T-cell (primary cell): Measurements from ENCODE around the gene SAMD4B. TPM values are rescaled to one million over a fixed set of nuclear protein-coding genes. Genes with fewer than 3 reads are reported as not detected.

Experiments used
- ATAC-seq, 4 experiments: fragments of 200-7000 bp in 3 of 4; fragments of 150-1000 bp in 1 of 4; cut with Tn5 transposase; replicated peaks in 1 of 4; 1 replicate in 3 of 4; 2 replicates in 1 of 4; pipeline ENCODE4 v1.10.0; 2021; ENCODE audit warnings: moderate library complexity in 3 of 4, mild to moderate bottlenecking in 2 of 4, moderate number of reproducible peaks in 1 of 4
- CTCF ChIA-PET, 2 donors: fragments of 300-600 bp; sonication (Branson Sonifier 250); formaldehyde crosslinking; loops; one replicate each; lab custom pipeline; 2022; ENCODE audit warnings: antibody characterized with exemption in 2 of 2; lab: Charles Lee
- POLR2A ChIA-PET, 2 donors: fragments of 300-600 bp; sonication (Branson Sonifier 250); formaldehyde crosslinking; loops; one replicate each; lab custom pipeline; 2022; ENCODE audit warnings: antibody characterized with exemption in 2 of 2; lab: Charles Lee
- DNase-seq, 35 experiments: peaks; one replicate each; pipeline versions ENCODE4 v3.0.0 to v3.0.0-alpha.2; 2013 to 2023
- H3K27ac ChIP-seq: one replicate; pipeline ENCODE4 v1.5.1; 2013; ENCODE audit warnings: low read length
- H3K27me3 ChIP-seq, 2 experiments: replicated peaks in 1 of 2; 1 replicate in 1 of 2; 2 replicates in 1 of 2; pipeline versions ENCODE4 v1.6.1 to v1.7.0; 2013; ENCODE audit warnings: low read length in 1 of 2, mixed read lengths in 1 of 2; ENCODE audit not compliant: control insufficient read depth in 2 of 2, insufficient read depth in 2 of 2; ENCODE audit errors: extremely low read depth in 1 of 2
- H3K36me3 ChIP-seq, 2 donors: 1 replicate in 1 of 2; 2 replicates in 1 of 2; pipeline versions ENCODE4 v1.6.1 to v1.7.0; 2013; ENCODE audit warnings: low read length in 1 of 2; ENCODE audit not compliant: control insufficient read depth in 2 of 2, insufficient read depth in 1 of 2; ENCODE audit errors: extremely low read depth in 1 of 2
- H3K4me1 ChIP-seq, 2 experiments: 1 replicate in 1 of 2; 2 replicates in 1 of 2; pipeline versions ENCODE4 v1.6.1 to v1.7.0; 2013; ENCODE audit warnings: low read length in 2 of 2, mixed read lengths in 1 of 2; ENCODE audit not compliant: insufficient read depth in 2 of 2, control insufficient read depth in 1 of 2; ENCODE audit errors: extremely low read depth in 1 of 2
- H3K4me3 ChIP-seq, 2 donors: 1 replicate in 1 of 2; 2 replicates in 1 of 2; pipeline versions ENCODE4 v1.5.1 to v1.7.0; 2013; ENCODE audit warnings: mild to moderate bottlenecking in 2 of 2, low read length in 1 of 2, moderate library complexity in 1 of 2; ENCODE audit not compliant: control insufficient read depth in 1 of 2; ENCODE audit errors: extremely low read depth in 1 of 2
- H3K9me3 ChIP-seq: 2 replicates; pipeline ENCODE4 v1.7.0; 2013
- H3K27ac Mint-ChIP-seq, 2 donors: one replicate each; pipeline ENCODE4 v1.8.0; 2020 to 2021; ENCODE audit warnings: mild to moderate bottlenecking in 2 of 2, mixed read lengths in 2 of 2
- H3K27me3 Mint-ChIP-seq, 2 donors: one replicate each; pipeline ENCODE4 v1.8.0; 2021 to 2022; ENCODE audit warnings: mixed read lengths in 2 of 2
- H3K36me3 Mint-ChIP-seq: one replicate; pipeline ENCODE4 v1.8.0; 2021; ENCODE audit warnings: mixed read lengths
- H3K4me1 Mint-ChIP-seq, 3 donors: one replicate each; pipeline ENCODE4 v1.8.0; 2020 to 2022; ENCODE audit warnings: mixed read lengths in 3 of 3, mild to moderate bottlenecking in 1 of 3
- H3K4me3 Mint-ChIP-seq, 3 donors: one replicate each; pipeline ENCODE4 v1.8.0; 2020 to 2022; ENCODE audit warnings: mild to moderate bottlenecking in 3 of 3, mixed read lengths in 3 of 3, moderate library complexity in 3 of 3
- H3K9me3 Mint-ChIP-seq, 3 donors: one replicate each; pipeline ENCODE4 v1.8.0; 2020 to 2022; ENCODE audit warnings: mixed read lengths in 3 of 3
- WGBS: methylation state at CpG from one replicate; pipeline ENCODE4 v1.1.5; 2013; ENCODE audit warnings: missing lambda C conversion rate; ENCODE audit not compliant: insufficient coverage; 5-methylcytosine and 5-hydroxymethylcytosine counted together
- total RNA-seq, 35 experiments: library from RNA in 6 of 35; stranded (reverse) in 6 of 35; fragments of 120-200 nt in 1 of 35; gene quantifications; one replicate each; pipeline versions ENCODE4 v1.2.1 to v1.2.4 and lab custom pipeline; 2013 to 2026

SAMD4B gene
- total RNA-seq, 5 donors from 2014 or later (not counting 1 experiment from before 2014, with no cell fraction given), result 59.4 to 72.3 (median 62.0) TPM

DNA sequence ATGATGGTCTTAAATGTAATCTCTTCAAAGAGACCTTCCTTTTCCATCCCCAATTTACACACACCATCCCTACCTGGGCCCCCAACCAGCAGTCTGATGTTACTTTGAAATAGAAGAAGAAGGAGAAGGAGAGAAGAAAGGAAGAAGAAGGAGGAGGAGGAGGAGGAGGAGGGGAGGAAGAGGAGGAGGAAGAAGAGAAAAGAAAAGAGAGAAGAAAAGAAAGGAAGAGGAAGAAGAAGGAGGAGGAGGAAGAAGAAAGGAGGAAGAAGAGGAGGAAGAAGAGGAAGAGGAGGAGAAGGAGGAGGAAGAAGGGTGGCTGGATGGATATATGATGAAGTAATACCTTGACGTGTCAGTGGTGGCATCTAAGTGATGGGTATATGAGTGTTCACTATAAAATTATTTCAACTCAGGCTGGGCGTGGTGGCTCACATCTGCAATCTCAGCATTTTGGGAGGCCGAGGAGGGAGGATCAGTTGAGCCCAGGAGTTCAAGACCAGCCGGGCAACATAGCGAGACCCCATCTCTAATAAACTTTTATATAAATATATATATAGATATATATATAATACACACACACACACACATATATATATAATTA lies 17.9 kb upstream of the SAMD4B start:
- ChIA-PET CTCF (no interaction called here), POLR2A (no interaction called here)
- DNase-seq (no peak), ATAC-seq (no peak)
- peaks cover 37 to 49% (median 43%) of the 10 kb centered on the region in 3 donors for H3K4me1 Mint-ChIP-seq
- no peak overlapping the region for H3K4me3 ChIP-seq
- H3K27me3 Mint-ChIP-seq, result no peaks in the 10 kb centered on the region
- peak overlapping the region; percentile 8 to 16 for H3K27ac Mint-ChIP-seq
- no CpG with 5 or more reads among the region's 5 CpGs for WGBS
- H3K36me3 Mint-ChIP-seq, result peaks cover 11% of the 10 kb centered on the region
- no peak overlapping the region for H3K27ac ChIP-seq
- peaks cover 0 to 2% of the 10 kb centered on the region in 2 experiments for H3K27me3 ChIP-seq
- peaks cover 0 to 34% of the 10 kb centered on the region in 2 donors for H3K36me3 ChIP-seq
- H3K4me1 ChIP-seq, result peaks cover 4 to 39% of the 10 kb centered on the region in 2 experiments
- no peaks in the 10 kb centered on the region for H3K9me3 Mint-ChIP-seq
- H3K9me3 ChIP-seq, result no peaks in the 10 kb centered on the region
- no peak overlapping the region for H3K4me3 Mint-ChIP-seq

DNA sequence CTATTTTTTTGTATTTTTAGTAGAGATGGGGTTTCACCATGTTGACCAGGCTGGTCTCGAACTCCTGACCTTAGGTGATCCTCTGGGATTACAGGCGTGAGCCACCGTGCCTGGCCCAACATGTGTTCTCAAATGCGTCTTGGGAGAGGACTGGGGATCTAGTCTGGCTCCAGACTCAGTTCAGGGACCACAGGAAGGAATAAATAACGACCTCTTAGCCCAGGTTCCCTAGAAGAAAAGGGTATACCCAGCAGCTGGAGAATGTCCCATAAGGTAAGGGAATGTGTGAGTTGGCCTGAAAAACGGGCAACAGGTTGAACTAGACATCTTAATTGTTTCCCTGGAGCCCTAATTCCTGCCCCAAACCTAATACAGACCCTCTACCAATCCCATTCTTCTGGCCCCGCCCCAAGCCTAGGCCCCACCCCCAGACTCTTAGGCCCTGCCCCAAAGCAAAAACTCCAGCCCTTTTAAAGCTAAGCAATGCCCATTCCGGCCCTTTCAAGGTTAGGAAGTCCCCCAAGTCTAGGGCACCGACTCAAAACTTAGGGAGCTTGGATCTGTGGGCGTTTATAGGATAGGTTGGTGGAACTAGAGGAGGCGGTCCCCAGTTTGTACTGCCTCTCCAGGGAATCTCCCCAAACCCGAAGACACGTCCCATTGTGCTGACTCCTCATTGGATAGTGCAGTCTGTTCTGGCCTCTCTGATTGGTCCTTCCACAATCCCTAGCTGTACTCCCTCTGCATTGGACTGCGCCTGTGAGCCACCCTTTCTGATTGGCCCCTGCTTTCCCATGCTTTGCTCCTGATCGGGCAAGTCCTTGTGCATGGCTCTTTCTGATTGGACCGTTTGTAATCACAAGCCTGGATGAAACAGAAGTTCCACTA lies 16.2 kb upstream of the SAMD4B start:
- no peak overlapping the region for H3K27ac ChIP-seq
- 92% methylated on average over 8 of the region's 16 CpGs for WGBS
- no peak overlapping the region for H3K4me3 ChIP-seq
- POLR2A ChIA-PET, result no interaction called here
- Mint-ChIP-seq H3K4me3 (no peak overlapping the region), H3K27me3 (no peaks in the 10 kb centered on the region), H3K4me1 (peaks cover 43 to 53% (median 50%) of the 10 kb centered on the region in 3 donors), H3K9me3 (no peaks in the 10 kb centered on the region), H3K36me3 (peaks cover 14% of the 10 kb centered on the region), H3K27ac (peak overlapping the region in 1 of 2 donors; percentile 61)
- H3K27me3 ChIP-seq, result no peaks in the 10 kb centered on the region
- CTCF ChIA-PET, result interaction anchor here (0.6 to 0.7 kb wide), 2 partner anchors 204 to 211 kb away, joined by 3 read pairs; no protein-coding TSS in a partner anchor
- DNase-seq, result peak in 4 of 35 experiments; percentile 18 to 41 (median 28)
- peaks cover 3 to 49% of the 10 kb centered on the region in 2 donors for H3K36me3 ChIP-seq
- peaks cover 7 to 44% of the 10 kb centered on the region in 2 experiments for H3K4me1 ChIP-seq
- H3K9me3 ChIP-seq, result no peaks in the 10 kb centered on the region
- ATAC-seq, result peak in 1 of 4 experiments; percentile 64

DNA sequence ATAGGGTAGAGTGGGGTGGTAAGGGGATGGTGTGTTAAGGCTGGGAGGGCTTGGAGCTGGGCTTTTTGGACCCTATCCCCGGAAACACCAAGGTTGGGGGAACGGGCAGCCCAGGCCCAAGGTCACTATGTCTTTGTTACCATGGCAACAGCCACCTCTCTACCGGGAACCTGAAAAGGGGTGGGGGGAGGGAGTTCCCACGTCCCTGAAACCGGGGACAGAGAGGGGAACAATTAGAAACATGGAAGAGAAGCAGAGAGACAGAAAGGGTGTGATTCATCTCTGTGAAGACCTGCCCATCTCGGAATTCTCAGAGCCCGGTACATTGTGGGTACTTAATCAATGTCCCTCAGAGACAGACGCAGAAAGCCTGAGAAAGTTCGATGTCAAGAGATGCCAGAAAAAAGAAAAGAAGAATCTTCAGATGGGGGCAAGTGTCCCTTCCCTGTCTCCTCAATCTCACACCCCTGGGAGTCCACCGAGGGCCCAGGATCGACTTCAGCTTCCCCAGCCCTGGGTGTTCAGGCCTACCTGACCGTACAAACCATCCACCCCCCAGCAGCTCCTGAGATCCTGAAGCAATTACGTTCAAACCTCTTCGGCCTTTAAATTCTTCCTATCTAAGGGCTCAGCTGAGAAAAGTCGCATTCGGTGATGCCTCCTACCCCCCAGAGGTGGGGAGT lies 14.7 kb upstream of the SAMD4B start:
- no peaks in the 10 kb centered on the region for H3K9me3 ChIP-seq
- WGBS, result 90% methylated on average over 11 of the region's 16 CpGs
- H3K36me3 Mint-ChIP-seq, result peaks cover 18% of the 10 kb centered on the region
- peak in 1 of 35 experiments; percentile 13 for DNase-seq
- peak overlapping the region; percentile 74 to 82 for H3K27ac Mint-ChIP-seq
- H3K27me3 ChIP-seq, result no peaks in the 10 kb centered on the region
- no peak overlapping the region for H3K4me3 ChIP-seq
- POLR2A ChIA-PET, result interaction anchor here (0.5 to 0.8 kb wide), 3 partner anchors 116 to 1109 kb away, joined by 3 to 4 read pairs (median 4); no protein-coding TSS in a partner anchor
- H3K4me3 Mint-ChIP-seq, result peak overlapping the region in 1 of 3 donors; percentile 42
- H3K27me3 Mint-ChIP-seq, result no peaks in the 10 kb centered on the region
- peaks cover 6 to 62% of the 10 kb centered on the region in 2 donors for H3K36me3 ChIP-seq
- peaks cover 38 to 53% (median 49%) of the 10 kb centered on the region in 3 donors for H3K4me1 Mint-ChIP-seq
- CTCF ChIA-PET, result interaction anchor here (0.6 to 1.1 kb wide), 4 partner anchors 116 to 214 kb away, joined by 3 to 6 read pairs (median 4); no protein-coding TSS in a partner anchor
- peaks cover 10 to 54% of the 10 kb centered on the region in 2 experiments for H3K4me1 ChIP-seq
- no peaks in the 10 kb centered on the region for H3K9me3 Mint-ChIP-seq
- ATAC-seq, result peak in 1 of 4 experiments; percentile 8
- H3K27ac ChIP-seq, result no peak overlapping the region

DNA sequence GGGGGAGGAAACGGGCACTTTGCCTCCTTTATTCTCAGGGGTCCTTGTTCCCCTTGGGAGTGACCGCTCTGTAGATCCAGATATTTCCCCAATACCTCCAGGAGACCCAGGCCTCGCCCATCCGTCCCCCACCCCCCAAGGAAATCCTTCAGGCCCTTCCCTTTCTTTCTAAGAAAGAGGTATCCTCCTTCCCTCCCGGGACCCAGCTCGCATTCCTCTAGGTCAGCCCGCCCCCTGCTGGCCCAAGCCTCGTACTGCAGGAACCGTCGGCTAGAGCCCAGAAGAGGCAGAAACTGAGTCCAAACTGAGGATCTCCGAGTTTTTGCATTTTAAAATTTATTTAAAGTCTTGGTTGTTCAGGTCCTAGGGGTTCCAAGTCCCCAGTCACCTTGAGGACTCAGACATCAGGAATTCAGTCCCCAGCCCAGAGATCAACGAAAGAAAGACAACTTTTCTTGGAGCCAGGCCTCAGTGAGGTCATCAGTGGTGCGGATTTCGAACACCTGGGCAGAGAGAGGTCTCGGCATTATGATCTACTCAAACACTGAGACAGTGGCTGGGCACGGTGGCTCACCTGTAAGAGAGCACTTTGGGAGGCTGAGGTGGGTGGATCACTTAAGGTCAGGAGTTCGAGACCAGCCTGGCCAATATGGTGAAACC lies 14.0 kb upstream of the SAMD4B start:
- ChIA-PET POLR2A (interaction anchor here in 1 of 2 donors (0.5 to 0.7 kb wide), 2 partner anchors 115 to 1110 kb away, joined by 3 to 4 read pairs; no protein-coding TSS in a partner anchor), CTCF (interaction anchor here in 1 of 2 donors (0.6 to 1.2 kb wide), 4 partner anchors 14 to 213 kb away, joined by 3 to 4 read pairs (median 4); partner anchors contain the start of gene SAMD4B)
- WGBS, result 41% methylated on average over 9 of the region's 17 CpGs
- DNase-seq (peak; percentile 41 to 87 (median 76)), ATAC-seq (peak; percentile 65 to 78 (median 72))
- Mint-ChIP-seq H3K4me3 (peak overlapping the region; percentile 21 to 42 (median 24)), H3K36me3 (peaks cover 22% of the 10 kb centered on the region), H3K9me3 (no peaks in the 10 kb centered on the region), H3K4me1 (peaks cover 39 to 55% (median 53%) of the 10 kb centered on the region in 3 donors), H3K27me3 (no peaks in the 10 kb centered on the region), H3K27ac (peak overlapping the region; percentile 74 to 82)
- Histone ChIP-seq H3K4me1 (peaks cover 10 to 61% of the 10 kb centered on the region in 2 experiments), H3K27me3 (no peaks in the 10 kb centered on the region), H3K27ac (no peak overlapping the region), H3K9me3 (no peaks in the 10 kb centered on the region), H3K4me3 (no peak overlapping the region), H3K36me3 (peaks cover 6 to 62% of the 10 kb centered on the region in 2 donors)

DNA sequence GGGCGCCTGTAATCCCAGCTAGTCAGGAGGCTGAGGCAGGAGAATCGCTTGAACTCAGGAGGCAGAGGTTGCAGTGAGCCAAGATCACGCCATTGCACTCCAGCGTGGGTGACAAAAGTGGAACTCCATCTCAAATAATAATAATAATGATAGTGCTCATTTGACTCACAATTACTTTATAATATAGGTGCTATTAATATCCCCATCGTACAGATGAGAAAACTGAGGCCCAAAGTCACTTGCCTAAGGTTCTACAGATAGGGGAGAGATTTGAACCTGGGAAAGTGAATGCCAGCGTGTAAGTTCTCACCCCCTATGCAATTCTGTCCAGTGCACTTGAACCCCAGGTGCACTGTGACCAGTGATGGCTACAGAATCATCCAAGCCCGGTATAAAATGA lies 12.3 kb upstream of the SAMD4B start:
- Histone ChIP-seq H3K9me3 (no peaks in the 10 kb centered on the region), H3K4me3 (no peak overlapping the region), H3K4me1 (peaks cover 16 to 77% of the 10 kb centered on the region in 2 experiments), H3K27ac (no peak overlapping the region), H3K36me3 (peaks cover 6 to 62% of the 10 kb centered on the region in 2 donors), H3K27me3 (no peaks in the 10 kb centered on the region)
- Mint-ChIP-seq H3K4me1 (peaks cover 51 to 67% (median 64%) of the 10 kb centered on the region in 3 donors), H3K27me3 (no peaks in the 10 kb centered on the region), H3K4me3 (no peak overlapping the region), H3K27ac (peak overlapping the region; percentile 22 to 23), H3K9me3 (no peaks in the 10 kb centered on the region), H3K36me3 (peaks cover 25% of the 10 kb centered on the region)
- ChIA-PET POLR2A (no interaction called here), CTCF (interaction anchor here (0.6 to 0.8 kb wide), 3 partner anchors 120 to 210 kb away, joined by 4 to 5 read pairs (median 4); no protein-coding TSS in a partner anchor)
- WGBS, result 93% methylated on average over 3 of the region's 7 CpGs
- ATAC-seq (no peak), DNase-seq (no peak)
